T-helper 1 cell treated with Interleukin-12 subunit alpha and Interleukin-12 subunit beta and Interleukin-4 antibody, amounts not matched to agents 30 ng/mL and 1 ng/mL, for 36 hours (primary cell): Measurements from ENCODE around the gene CECR2. TPM values are rescaled to one million over a fixed set of nuclear protein-coding genes. Genes with fewer than 3 reads are reported as not detected.
"Not testable (repeated sequence)": the region's sequence is repeated elsewhere in the genome, so short reads cannot be mapped to it uniquely, and the experiment has no call there.

Experiments used
- intact Hi-C: fragments of 100-400 bp; cut with micrococcal nuclease; formaldehyde crosslinking; loops from one replicate; pipeline ENCODE4 v1.15.1; 2024
- total RNA-seq: library from RNA; stranded (reverse); gene quantifications from 2 replicates; pipeline ENCODE4 v1.2.3, GENCODE V29; 2022

The CECR2 gene
- total RNA-seq, 1 donor from 2014 or later = 0.42 TPM

GRCh38 chr22:17400305-17400704, 31.0 kb downstream of the CECR2 start:
- intact Hi-C loops = no loop called here

- intact Hi-C loops = no loop called here
Observed at GRCh38 chr22:17401728-17402127, 32.5 kb downstream of the CECR2 start.

DNA sequence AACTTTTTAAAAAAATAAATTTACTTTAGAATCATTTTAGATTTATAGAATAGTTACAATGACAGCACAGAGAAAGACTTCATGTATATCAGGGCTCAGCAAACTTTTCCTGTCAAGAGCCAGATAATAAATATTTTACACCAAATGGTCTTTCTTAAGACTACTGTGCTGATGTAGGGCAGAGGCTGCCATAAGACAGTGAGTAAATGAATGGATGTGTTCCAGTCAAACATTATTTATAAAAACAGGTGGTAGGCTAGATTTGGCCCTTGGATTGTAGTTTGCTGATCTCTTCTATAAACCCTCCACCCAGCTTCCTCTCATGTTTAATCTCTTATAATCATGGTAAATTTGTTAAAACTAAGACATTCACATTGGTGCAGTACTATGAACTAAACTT, 33.0 kb downstream of the CECR2 start:
- intact Hi-C loops = no loop called here

DNA sequence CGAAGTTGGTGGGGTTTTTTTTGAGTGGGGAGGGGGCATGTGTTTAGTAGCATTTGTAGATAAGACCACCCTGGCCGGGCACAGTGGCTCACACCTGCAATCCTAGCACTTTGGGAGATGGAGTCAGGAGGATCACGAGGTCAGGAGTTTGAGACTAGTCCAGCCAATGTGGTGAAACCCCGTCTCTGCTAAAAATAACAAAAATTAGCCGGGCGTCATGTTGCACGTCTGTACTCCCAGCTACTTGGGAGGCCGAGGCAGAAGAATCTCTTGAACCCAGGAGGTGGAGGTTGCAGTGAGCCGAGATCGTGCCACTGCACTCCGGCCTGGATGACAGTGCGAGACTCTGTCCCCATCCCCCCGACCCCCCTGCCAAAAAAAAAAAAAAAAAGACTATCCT, 34.6 kb downstream of the CECR2 start:
- intact Hi-C loops = no loop called here

DNA sequence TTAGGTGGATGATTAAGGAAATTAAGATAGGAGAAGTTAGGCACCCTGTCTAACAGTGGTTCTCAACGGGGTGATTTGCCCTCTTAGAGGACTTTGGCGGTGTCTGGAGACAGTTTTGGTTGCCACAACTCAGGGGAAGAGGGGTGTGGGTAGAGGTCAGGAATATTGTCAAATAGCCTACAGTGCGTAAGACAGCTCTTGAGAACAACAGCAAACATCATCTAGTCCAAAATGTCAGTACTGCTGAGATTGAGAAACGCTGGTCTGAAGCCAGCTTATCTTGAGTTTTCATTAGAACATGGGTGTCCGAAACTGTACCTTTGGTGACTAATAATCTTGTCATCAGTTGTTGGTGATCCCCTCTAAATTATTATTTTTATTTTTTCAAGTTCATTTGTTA, 38.4 kb downstream of the CECR2 start:
- intact Hi-C loops = no loop called here

DNA sequence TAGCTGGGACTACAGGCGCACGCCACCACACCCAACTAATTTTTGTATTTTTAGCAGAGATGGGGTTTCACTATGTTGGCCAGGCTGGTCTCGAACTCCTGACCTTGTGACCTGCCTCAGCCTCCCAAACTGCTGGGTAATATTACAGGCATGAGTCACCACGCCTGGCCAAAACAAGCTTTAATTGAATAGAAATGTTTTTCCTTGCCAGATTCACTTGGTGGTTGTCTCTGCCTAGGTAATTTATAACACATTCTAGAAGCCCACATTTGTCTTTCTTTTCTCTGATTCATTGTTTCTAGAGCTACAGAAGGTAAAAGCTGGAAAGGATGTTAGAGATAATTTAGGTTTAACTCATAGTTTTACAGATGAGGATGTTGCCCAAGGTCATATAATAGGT, 41.3 kb downstream of the CECR2 start:
- intact Hi-C loops = no loop called here

- intact Hi-C loops = no loop called here
Observed at GRCh38 chr22:17411213-17411612, 42.0 kb downstream of the CECR2 start.

DNA sequence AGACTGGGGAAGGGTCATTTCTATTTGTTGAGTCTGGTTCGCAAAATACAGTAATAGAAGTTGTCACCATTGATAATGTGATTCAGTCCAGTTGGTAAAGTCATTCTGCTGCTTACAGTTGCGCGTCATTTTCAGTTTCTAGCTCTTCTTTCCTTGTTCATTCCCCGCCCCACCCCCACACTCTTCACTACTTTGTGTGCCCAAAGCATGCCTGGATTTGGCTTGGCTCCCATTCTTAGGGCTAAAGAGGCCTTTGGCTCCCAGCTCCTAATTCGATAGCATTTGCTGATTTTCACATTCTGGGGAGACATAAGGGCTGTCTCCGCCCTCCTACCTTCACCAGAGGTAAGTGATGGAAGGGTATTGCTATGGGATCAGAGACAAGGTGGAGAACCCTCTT, 43.0 kb downstream of the CECR2 start:
- intact Hi-C loops = no loop called here

DNA sequence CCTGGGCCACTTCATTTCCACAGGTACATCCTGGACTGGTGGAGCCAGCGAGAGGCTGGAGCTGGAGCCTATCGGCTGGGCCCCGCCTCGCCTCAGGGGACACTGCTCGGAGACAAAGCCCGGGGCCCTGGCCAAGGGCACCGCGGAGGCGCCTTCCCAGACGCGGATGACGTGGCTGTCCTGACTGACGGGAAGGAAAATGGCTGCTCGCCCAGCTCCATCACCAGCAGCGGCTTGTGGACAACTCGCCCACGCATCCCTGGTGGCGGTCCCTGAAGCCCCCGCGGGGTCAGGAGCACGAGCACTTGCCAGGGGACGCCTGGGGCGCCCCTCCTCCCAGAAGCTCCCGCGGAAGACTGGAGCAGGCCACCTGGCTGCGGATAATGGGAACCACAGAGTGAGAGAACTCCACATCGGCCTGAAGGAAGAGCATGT, 49.6 kb downstream of the CECR2 start:
- intact Hi-C loops = no loop called here

GRCh38 chr22:17419348-17419747, 50.1 kb downstream of the CECR2 start:
- intact Hi-C loops = no loop called here

DNA sequence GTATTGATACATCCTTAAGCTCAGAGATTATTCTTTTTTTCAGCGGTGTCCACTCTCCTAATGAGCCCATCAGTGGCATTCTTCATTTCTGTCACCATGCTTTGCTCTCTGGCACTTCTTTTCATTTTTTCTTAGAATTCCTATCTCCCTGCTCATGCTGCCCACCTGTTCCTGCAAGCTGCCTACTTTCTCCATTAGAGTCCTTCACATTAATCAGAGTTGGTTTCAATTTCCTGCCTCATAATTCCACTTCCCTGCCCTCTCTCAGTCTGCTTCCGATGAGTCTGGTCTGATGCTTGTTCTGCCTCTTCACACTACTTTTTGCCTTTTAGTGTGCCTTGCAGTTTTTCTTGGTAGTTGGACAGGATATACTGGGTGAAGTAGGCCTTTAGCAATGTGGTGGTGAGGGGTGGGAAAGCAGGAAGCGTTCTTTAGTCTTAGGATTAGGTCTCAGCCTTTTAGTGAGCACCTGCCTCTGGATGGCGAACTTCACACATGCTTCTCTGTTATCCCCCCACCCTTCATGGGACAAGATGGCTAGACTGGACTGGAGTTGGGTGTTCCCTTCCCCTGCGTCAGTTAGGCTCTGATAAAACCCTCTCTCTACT, 53.6 kb downstream of the CECR2 start:
- intact Hi-C loops = no loop called here

DNA sequence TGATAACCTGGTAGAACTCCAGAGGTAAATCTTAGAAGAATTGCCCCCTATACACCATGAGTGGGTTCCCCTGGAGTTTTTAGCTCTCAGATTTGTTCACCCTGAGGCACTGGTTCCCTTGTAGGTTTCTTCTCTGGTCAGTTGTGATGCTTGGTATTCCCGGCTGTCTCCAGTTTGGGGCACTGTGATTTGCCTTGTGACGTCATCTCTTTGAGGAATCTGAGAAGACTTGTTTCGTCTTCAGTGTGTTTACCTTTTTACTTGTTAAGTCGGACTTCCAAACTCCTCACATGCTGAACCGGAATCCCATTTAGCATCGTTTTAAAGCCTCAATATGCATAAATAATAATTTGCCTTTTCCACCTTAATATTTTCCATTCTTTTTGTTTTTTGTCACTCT, 54.4 kb downstream of the CECR2 start:
- intact Hi-C loops = no loop called here

DNA sequence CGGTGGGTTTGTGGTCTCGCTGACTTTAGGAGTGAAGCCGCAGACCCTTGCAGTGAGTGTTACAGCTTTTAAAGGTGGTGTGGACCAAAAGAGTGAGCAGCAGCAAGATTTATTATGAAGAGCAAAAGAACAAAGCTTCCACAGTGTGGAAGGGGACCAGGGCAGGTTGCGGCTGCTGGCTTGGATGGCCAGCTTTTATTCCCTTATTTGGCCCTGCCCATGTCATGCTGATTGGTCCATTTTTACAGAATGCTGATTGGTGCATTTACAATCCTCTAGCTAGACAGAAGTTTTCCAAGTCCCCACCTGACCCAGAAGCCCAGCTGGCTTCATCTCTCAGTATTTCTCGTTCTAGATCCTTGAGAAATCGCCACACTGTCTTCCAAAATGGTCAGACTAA, 58.3 kb downstream of the CECR2 start:
- intact Hi-C loops = not testable (repeated sequence)

GRCh38 chr22:17429516-17429915, 60.3 kb downstream of the CECR2 start:
- intact Hi-C loops = no loop called here

GRCh38 chr22:17430412-17430811, 61.2 kb downstream of the CECR2 start:
- intact Hi-C loops = no loop called here

DNA sequence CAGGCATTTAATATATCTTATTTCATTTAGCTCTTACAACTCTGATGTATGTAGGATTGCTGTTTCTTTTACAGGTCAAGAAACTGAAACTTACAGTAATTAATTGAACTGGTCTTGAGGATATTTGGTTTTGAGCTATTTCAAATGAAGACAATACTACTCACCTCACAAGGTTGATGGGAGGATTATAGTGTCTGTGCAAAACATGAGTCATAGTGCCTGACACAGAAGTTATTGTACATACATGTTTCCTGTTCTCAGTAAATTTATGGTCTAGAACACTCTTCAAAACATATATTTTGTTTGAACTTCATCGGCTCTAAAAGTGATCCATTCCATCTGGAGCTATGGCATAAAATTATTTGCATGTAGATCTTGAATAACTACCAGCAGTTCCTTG, 61.9 kb downstream of the CECR2 start:
- intact Hi-C loops = no loop called here

GRCh38 chr22:17434856-17435255, 65.6 kb downstream of the CECR2 start:
- intact Hi-C loops = no loop called here

- intact Hi-C loops = no loop called here
Observed at GRCh38 chr22:17435375-17435774, 66.1 kb downstream of the CECR2 start.

GRCh38 chr22:17436382-17436980, 67.2 kb downstream of the CECR2 start:
- intact Hi-C loops = no loop called here

GRCh38 chr22:17436981-17437412, 67.7 kb downstream of the CECR2 start:
- intact Hi-C loops = no loop called here

DNA sequence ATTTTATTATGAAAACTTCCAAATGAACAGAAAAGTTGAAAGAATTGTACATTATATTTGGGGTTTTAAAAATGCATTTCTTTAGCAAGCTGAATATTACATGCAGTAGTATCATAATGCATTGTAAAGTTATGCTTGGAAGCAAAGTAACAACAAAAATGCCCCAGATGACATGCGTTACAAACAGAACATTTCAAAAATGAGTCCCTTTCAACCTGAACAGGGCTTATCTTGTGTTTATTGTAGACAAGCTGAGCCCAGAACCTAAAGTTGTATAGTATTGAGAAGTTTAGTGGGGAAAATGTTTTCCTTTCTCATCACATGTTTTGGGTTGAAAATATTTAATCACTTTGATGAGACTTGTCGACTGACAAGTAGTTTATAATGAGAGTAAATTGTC, 68.8 kb downstream of the CECR2 start:
- intact Hi-C loops = no loop called here

DNA sequence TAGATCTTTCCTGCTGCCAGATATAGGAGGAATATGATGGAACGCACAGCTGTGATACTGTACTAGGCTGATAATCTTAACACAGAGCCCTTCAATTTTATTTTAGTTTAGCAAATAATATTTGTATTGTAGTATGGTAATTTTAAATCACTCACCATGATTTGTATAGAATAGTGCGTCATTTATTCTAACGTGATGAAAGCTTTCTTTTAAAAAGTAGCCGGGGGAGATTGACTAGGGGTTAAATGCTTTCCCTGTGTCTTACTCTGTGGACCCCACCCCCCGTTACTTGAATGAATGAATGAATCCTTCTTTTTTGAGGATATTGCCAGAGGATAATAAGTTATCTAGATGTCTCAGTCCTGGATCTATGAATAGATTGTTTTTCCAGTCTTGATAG, 72.1 kb downstream of the CECR2 start:
- intact Hi-C loops = no loop called here

- intact Hi-C loops = no loop called here
Observed at GRCh38 chr22:17443405-17444203, 74.3 kb downstream of the CECR2 start.
